Measurements from ENCODE around the gene KLHL29. TPM values are rescaled to one million over a fixed set of nuclear protein-coding genes. Genes with fewer than 3 reads are reported as not detected.
A peak's percentile ranks its signal among the peaks of the same experiment; 100 is the strongest.

KLHL29 gene
- total RNA-seq, 2 donors from 2014 or later, result 2.0 to 4.2 TPM

DNA sequence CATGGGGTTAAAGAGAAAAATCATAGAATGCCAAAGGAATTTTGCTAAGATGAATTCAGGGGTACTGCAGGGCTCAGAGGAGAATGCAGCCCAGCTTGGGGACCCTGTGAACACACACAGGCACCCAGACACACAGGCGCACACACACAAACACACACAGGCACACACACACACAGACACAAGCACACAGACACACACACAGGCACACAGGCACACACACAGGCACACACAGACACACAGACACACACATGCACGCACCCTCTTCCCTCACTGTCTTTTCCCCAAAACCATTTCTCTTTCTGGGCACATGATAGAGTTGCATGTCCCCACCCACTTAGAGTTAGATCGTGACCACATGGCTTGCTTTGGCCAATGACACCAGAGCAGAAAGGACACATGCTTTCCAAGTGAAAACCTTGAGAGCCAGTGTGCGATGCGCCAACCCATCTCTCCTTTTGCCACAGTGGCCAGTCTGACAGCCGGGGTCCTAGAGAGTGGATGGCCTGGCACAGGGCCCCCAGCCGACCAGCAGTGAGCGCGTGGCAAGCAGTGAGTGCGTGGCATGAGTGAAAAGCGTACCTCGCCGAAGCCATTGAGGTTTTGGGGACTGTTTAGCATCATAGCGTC is 163.3 kb downstream of the KLHL29 start:
- DNase-seq (ENCODE audit: low spot score), result no peak
- Histone ChIP-seq H3K9me3 (no peaks in the 10 kb centered on the region), H3K27ac (no peak overlapping the region), H3K27me3 (no peaks in the 10 kb centered on the region), H3K4me3 (no peak overlapping the region), H3K4me1 (peaks cover 0 to 29% of the 10 kb centered on the region in 2 donors), H3K36me3 (no peaks in the 10 kb centered on the region)
- TF ChIP-seq, protein P1, sequence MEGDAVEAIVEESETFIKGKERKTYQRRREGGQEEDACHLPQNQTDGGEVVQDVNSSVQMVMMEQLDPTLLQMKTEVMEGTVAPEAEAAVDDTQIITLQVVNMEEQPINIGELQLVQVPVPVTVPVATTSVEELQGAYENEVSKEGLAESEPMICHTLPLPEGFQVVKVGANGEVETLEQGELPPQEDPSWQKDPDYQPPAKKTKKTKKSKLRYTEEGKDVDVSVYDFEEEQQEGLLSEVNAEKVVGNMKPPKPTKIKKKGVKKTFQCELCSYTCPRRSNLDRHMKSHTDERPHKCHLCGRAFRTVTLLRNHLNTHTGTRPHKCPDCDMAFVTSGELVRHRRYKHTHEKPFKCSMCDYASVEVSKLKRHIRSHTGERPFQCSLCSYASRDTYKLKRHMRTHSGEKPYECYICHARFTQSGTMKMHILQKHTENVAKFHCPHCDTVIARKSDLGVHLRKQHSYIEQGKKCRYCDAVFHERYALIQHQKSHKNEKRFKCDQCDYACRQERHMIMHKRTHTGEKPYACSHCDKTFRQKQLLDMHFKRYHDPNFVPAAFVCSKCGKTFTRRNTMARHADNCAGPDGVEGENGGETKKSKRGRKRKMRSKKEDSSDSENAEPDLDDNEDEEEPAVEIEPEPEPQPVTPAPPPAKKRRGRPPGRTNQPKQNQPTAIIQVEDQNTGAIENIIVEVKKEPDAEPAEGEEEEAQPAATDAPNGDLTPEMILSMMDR (IDR thresholded peaks at IDR 0.05), result no peak

- Histone ChIP-seq H3K9me3 (no peaks in the 10 kb centered on the region), H3K4me1 (peaks cover 0 to 37% of the 10 kb centered on the region in 2 donors), H3K36me3 (no peaks in the 10 kb centered on the region), H3K27me3 (no peaks in the 10 kb centered on the region), H3K27ac (no peak overlapping the region), H3K4me3 (no peak overlapping the region)
- TF ChIP-seq, protein P1 (IDR thresholded peaks at IDR 0.05), result no peak
- DNase-seq (ENCODE audit: low spot score), result no peak
Observed at GRCh38 chr2:23549051-23549450, 164.1 kb downstream of the KLHL29 start.

- no peaks in the 10 kb centered on the region for H3K9me3 ChIP-seq
- H3K27me3 ChIP-seq, result no peaks in the 10 kb centered on the region
- no peaks in the 10 kb centered on the region for H3K36me3 ChIP-seq
- H3K4me3 ChIP-seq, result no peak overlapping the region
- H3K4me1 ChIP-seq, result peaks cover 0 to 32% of the 10 kb centered on the region in 2 donors
- DNase-seq (ENCODE audit: low spot score), result no peak
- TF ChIP-seq, protein P1 (IDR thresholded peaks at IDR 0.05), result no peak
- H3K27ac ChIP-seq, result peak overlapping the region in 1 of 2 donors; percentile 61
Observed at GRCh38 chr2:23549821-23550530, 165.0 kb downstream of the KLHL29 start.

GRCh38 chr2:23550553-23550952 is 165.6 kb downstream of the KLHL29 start:
- H3K9me3 ChIP-seq, result no peaks in the 10 kb centered on the region
- TF ChIP-seq, protein P1 (IDR thresholded peaks at IDR 0.05), result no peak
- no peak overlapping the region for H3K4me3 ChIP-seq
- H3K27ac ChIP-seq, result peak overlapping the region in 1 of 2 donors; percentile 61
- H3K36me3 ChIP-seq, result no peaks in the 10 kb centered on the region
- peaks cover 0 to 28% of the 10 kb centered on the region in 2 donors for H3K4me1 ChIP-seq
- DNase-seq (ENCODE audit: low spot score), result no peak
- H3K27me3 ChIP-seq, result no peaks in the 10 kb centered on the region

DNA sequence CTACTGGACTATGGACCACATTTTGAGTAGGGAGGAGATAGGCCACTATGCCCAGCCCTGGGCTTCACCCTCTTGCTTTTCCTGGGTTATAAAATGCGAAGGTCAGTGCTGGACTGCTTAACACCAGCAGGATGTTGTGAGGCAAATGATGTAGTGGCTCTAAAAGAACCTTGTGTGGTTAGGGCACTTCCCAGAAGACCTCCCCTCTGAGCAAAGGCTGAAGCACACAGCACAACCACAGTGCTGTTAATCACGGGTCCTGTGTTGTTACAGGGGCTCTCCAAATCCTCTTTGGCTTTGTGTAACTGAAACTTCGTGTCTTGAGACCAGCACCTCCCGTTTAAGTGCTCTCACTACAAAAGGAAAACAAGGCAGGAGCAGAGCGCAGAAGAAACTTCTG is 166.9 kb downstream of the KLHL29 start:
- Histone ChIP-seq H3K4me3 (no peak overlapping the region), H3K36me3 (no peaks in the 10 kb centered on the region), H3K27me3 (no peaks in the 10 kb centered on the region), H3K27ac (no peak overlapping the region), H3K4me1 (peaks cover 0 to 24% of the 10 kb centered on the region in 2 donors), H3K9me3 (no peaks in the 10 kb centered on the region)
- TF ChIP-seq, protein P1 (IDR thresholded peaks at IDR 0.05), result no peak
- no peak for DNase-seq (ENCODE audit: low spot score)
